NCI-H1417 (cell line): ENCODE results near the gene DIP2C.

Experiments
- DNase-seq, 3 experiments: peaks; one replicate each; lab custom pipeline; 2025; lab: John Stamatoyannopoulos, UW

Gene DIP2C

GRCh38 chr10:627032-627992 lies 62.2 kb downstream of the DIP2C start:
- DNase-seq, result no peak

- DNase-seq, result peak in 1 of 3 experiments; percentile 48
These were observed 63.4 kb downstream of the DIP2C start for GRCh38 chr10:625751-626711.

- DNase-seq, result peak in 1 of 3 experiments; percentile 54
These were observed 64.2 kb downstream of the DIP2C start for GRCh38 chr10:625333-625696.

- peak; percentile 56 to 96 (median 85) for DNase-seq
These were observed 64.7 kb downstream of the DIP2C start for GRCh38 chr10:624605-625332.

GRCh38 chr10:624312-624604 lies 65.2 kb downstream of the DIP2C start:
- no peak for DNase-seq

- DNase-seq, result no peak
These were observed 65.8 kb downstream of the DIP2C start for GRCh38 chr10:623477-624311.

- DNase-seq, result no peak
These were observed 66.5 kb downstream of the DIP2C start for GRCh38 chr10:623014-623413.

GRCh38 chr10:621981-622740 lies 67.3 kb downstream of the DIP2C start:
- DNase-seq, result peak in 1 of 3 experiments; percentile 6

- no peak for DNase-seq
These were observed 68.0 kb downstream of the DIP2C start for GRCh38 chr10:621513-621912.

- no peak for DNase-seq
These were observed 68.5 kb downstream of the DIP2C start for GRCh38 chr10:620971-621370.

GRCh38 chr10:620417-620816 lies 69.1 kb downstream of the DIP2C start:
- DNase-seq, result no peak

- peak in 1 of 3 experiments; percentile 21 for DNase-seq
These were observed 69.8 kb downstream of the DIP2C start for GRCh38 chr10:619710-620109.

GRCh38 chr10:618229-618989 lies 71.1 kb downstream of the DIP2C start:
- no peak for DNase-seq

GRCh38 chr10:617471-617870 lies 72.0 kb downstream of the DIP2C start:
- DNase-seq, result peak in 1 of 3 experiments; percentile 12

- DNase-seq, result peak in 2 of 3 experiments; percentile 2 to 34
These were observed 73.8 kb downstream of the DIP2C start for GRCh38 chr10:615583-616152.

- no peak for DNase-seq
These were observed 74.5 kb downstream of the DIP2C start for GRCh38 chr10:614790-615582.

- no peak for DNase-seq
These were observed 75.2 kb downstream of the DIP2C start for GRCh38 chr10:614139-614711.
